Thyroid gland (tissue), 4 donors: ENCODE measurements around the gene ADAMTS9. TPM values are rescaled to one million over a fixed set of nuclear protein-coding genes. Genes with fewer than 3 reads are reported as not detected.

Experiments used
- DNase-seq, 2 donors: peaks; one replicate each; pipeline ENCODE4 v3.0.0-alpha.2; 2019
- H3K27ac ChIP-seq, 3 donors: fragments of 200-600 bp; sonication (generic); 1 replicate in 2 of 3; 2 replicates in 1 of 3; pipeline ENCODE4 v1.5.1; 2016 to 2019; ENCODE audit warnings: mild to moderate bottlenecking in 1 of 3, moderate library complexity in 1 of 3
- H3K27me3 ChIP-seq: fragments of 200-600 bp; sonication (generic); one replicate; pipeline ENCODE4 v1.5.1; 2019
- H3K36me3 ChIP-seq, 2 donors: fragments of 200-600 bp; sonication (generic); one replicate each; pipeline ENCODE4 v1.5.1; 2016 to 2019
- H3K4me1 ChIP-seq, 2 donors: fragments of 200-600 bp; sonication (generic); one replicate each; pipeline ENCODE4 v1.5.1; 2017 to 2019
- H3K4me3 ChIP-seq, 3 donors: fragments of 200-600 bp; sonication (generic); replicated peaks in 1 of 3; 1 replicate in 2 of 3; 2 replicates in 1 of 3; pipeline ENCODE4 v1.5.1; 2016; ENCODE audit warnings: mild to moderate bottlenecking in 1 of 3
- H3K9me3 ChIP-seq: fragments of 200-600 bp; sonication (generic); one replicate; pipeline ENCODE4 v1.5.1; 2017
- POLR2A ChIP-seq, 2 donors: fragments of 450-650 bp; IDR thresholded peaks; one replicate each; pipeline ENCODE4 v1.6.1; 2017; ENCODE audit warnings: antibody characterized with exemption in 2 of 2, mild to moderate bottlenecking in 2 of 2, moderate library complexity in 1 of 2
- WGBS, 2 donors: methylation state at CpG; one replicate each; pipeline ENCODE4 v1.1.5; 2017; 5-methylcytosine and 5-hydroxymethylcytosine counted together
- intact Hi-C: fragments of 100-400 bp; cut with DNase I; formaldehyde crosslinking; loops from one replicate; pipeline ENCODE4 v1.15.1; 2023
- total RNA-seq, 4 donors: library from RNA; depleted of rRNA; stranded (reverse); fragments of >200 nt; gene quantifications; one replicate each; pipeline ENCODE4 v1.2.3, GENCODE V29; 2016
- TF ChIP-seq, protein P1 (sequence below), 6 experiments: fragments of 200-600 bp in 3 of 6; fragments of 450-650 bp in 3 of 6; sonication (generic) in 3 of 6; IDR thresholded peaks; one replicate each; pipeline ENCODE4 v1.5.1; 2016 to 2019; ENCODE audit warnings: antibody characterized with exemption in 6 of 6, mild to moderate bottlenecking in 2 of 6, inconsistent platforms in 1 of 6, moderate library complexity in 1 of 6

The ADAMTS9 gene
- total RNA-seq, 4 donors from 2014 or later, result 20.2 to 142 (median 74.9) TPM

DNA sequence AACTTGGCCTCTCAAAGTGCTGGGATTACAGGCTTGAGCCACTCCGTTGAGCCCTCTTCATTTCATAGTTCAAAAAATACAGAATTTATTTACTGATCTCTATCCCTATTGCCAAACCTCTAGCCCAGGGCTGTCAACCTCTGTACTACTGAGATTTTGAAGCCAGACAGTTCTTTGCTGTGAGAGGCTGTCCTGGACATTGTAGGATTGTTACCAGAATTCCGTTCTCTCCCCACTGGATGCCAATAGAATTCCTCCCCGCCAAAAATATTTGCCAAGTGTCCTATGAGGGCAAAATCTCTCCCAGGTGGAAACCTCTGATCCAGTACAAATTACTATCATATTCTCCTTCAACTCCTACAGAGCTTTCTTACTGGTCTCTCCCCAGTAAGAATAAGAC is 29.6 kb upstream of the ADAMTS9 start:
- WGBS, 2 donors, result 91 to 96% methylated on average over 3 of the region's 3 CpGs
- no peaks in the 10 kb centered on the region for H3K27me3 ChIP-seq
- no peak for TF ChIP-seq POLR2A (IDR thresholded peaks at IDR 0.05)
- TF ChIP-seq, protein P1, sequence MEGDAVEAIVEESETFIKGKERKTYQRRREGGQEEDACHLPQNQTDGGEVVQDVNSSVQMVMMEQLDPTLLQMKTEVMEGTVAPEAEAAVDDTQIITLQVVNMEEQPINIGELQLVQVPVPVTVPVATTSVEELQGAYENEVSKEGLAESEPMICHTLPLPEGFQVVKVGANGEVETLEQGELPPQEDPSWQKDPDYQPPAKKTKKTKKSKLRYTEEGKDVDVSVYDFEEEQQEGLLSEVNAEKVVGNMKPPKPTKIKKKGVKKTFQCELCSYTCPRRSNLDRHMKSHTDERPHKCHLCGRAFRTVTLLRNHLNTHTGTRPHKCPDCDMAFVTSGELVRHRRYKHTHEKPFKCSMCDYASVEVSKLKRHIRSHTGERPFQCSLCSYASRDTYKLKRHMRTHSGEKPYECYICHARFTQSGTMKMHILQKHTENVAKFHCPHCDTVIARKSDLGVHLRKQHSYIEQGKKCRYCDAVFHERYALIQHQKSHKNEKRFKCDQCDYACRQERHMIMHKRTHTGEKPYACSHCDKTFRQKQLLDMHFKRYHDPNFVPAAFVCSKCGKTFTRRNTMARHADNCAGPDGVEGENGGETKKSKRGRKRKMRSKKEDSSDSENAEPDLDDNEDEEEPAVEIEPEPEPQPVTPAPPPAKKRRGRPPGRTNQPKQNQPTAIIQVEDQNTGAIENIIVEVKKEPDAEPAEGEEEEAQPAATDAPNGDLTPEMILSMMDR (IDR thresholded peaks at IDR 0.05), result no peak
- DNase-seq, result no peak
- no peak overlapping the region for H3K27ac ChIP-seq
- H3K9me3 ChIP-seq, result no peaks in the 10 kb centered on the region
- intact Hi-C loops, result no loop called here
- H3K4me1 ChIP-seq, result peaks cover 0 to 12% of the 10 kb centered on the region in 2 donors
- no peaks in the 10 kb centered on the region for H3K36me3 ChIP-seq
- no peak overlapping the region for H3K4me3 ChIP-seq

DNA sequence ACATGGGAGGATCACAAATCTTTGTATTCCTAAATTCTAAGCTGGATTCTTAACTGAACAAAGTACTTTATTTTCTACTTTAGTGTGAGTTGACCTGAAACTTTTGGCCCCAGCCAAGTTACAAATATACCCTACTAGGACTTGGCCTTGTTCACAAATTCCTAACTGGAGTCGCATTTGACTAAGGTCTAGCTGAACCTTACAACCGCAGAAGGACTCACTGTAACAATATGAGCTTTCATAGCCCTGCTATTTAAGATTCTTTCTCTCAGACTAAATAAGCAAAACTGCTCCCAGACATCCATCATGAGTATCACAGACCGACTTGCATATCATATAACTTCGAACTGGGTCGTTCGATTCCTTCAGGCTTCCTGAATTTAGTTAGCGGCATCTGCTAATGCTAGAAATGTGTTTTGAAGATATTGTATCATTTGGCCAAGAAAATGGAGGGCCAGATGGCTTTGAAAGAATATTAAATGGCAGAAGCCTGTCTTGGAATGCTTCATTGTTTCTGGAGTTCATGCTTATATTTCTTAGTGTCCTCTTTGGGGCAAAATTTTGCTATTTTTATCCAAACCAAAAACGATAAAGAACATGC is 28.4 kb upstream of the ADAMTS9 start:
- Histone ChIP-seq H3K4me1 (peaks cover 0 to 12% of the 10 kb centered on the region in 2 donors), H3K27me3 (no peaks in the 10 kb centered on the region), H3K27ac (no peak overlapping the region), H3K36me3 (no peaks in the 10 kb centered on the region), H3K9me3 (no peaks in the 10 kb centered on the region), H3K4me3 (no peak overlapping the region)
- no peak for DNase-seq
- WGBS, 2 donors, result 68 to 77% methylated on average over 8 of the region's 8 CpGs
- no peak for TF ChIP-seq POLR2A (IDR thresholded peaks at IDR 0.05)
- TF ChIP-seq, protein P1 (IDR thresholded peaks at IDR 0.05), result no peak
- intact Hi-C loops, result no loop called here

DNA sequence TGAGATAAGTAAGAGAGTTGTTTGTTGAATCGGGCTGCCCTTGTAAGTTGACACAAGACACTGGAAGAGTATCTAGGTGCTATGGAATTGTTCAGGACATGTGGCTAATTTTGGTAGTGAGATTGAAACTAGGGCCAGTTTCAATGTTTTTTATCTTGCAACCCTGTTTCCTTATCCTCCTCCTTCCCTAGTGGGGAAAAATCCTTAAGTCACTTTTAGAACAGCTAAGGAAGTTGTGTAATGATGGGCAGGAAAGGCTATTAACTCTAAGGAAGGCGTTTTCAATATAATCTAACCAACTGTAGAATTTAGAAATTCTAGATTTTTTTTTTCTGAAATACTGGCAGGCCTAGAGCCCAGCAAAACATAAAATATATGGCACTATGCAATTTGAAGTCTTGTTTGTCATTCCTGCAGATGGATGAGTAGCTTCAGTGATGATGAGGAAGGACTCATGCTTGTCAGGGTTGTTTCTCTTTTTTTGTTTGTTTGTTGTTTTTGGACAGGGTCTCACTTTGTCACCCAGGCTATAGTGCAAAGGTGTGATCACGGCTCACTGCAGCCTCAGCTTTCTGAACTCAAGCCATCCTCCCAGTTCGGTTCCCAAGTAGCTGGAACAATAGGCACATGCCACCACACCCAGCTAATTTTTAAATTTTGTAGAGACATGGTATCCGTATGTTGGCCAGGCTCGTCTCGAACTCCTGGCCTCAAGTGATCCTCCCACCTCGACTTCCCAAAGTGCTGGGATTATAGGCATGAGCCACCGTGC is 27.6 kb upstream of the ADAMTS9 start:
- 82 to 88% methylated on average over 9 of the region's 9 CpGs for WGBS, 2 donors
- no peaks in the 10 kb centered on the region for H3K27me3 ChIP-seq
- H3K4me1 ChIP-seq, result peaks cover 0 to 13% of the 10 kb centered on the region in 2 donors
- intact Hi-C loops, result no loop called here
- no peak for TF ChIP-seq POLR2A (IDR thresholded peaks at IDR 0.05)
- TF ChIP-seq, protein P1 (IDR thresholded peaks at IDR 0.05), result no peak
- DNase-seq, result no peak
- H3K9me3 ChIP-seq, result no peaks in the 10 kb centered on the region
- H3K4me3 ChIP-seq, result no peak overlapping the region
- no peaks in the 10 kb centered on the region for H3K36me3 ChIP-seq
- H3K27ac ChIP-seq, result no peak overlapping the region

DNA sequence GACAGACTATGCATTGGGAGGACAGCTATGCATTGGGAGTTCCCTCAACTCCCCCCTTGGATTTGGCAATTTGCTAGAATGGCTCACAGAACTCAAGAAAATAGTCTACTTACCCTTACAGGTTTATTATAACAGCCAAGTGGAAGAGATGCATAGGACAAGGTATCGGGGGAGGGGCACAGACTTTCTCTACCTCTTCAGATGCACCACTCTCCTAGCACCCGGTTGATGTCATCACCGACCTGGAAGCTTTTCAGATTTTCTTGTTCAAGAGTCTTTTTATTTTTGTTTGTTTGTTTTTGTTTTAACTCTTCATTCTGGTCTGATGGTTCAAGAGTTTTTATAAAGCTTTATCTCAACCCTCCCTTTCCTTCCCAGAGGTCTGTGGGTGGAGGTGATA is 20.7 kb upstream of the ADAMTS9 start:
- H3K9me3 ChIP-seq, result no peaks in the 10 kb centered on the region
- no peaks in the 10 kb centered on the region for H3K36me3 ChIP-seq
- no peaks in the 10 kb centered on the region for H3K27me3 ChIP-seq
- no peak overlapping the region for H3K4me3 ChIP-seq
- H3K27ac ChIP-seq, result peak overlapping the region in 1 of 3 donors; percentile 17
- H3K4me1 ChIP-seq, result peaks cover 4 to 23% of the 10 kb centered on the region in 2 donors
- intact Hi-C loops, result no loop called here
- TF ChIP-seq POLR2A (IDR thresholded peaks at IDR 0.05), result no peak
- TF ChIP-seq, protein P1 (IDR thresholded peaks at IDR 0.05), result no peak
- WGBS, 2 donors, result 32 to 43% methylated on average over 3 of the region's 3 CpGs
- peak; percentile 58 to 59 for DNase-seq

DNA sequence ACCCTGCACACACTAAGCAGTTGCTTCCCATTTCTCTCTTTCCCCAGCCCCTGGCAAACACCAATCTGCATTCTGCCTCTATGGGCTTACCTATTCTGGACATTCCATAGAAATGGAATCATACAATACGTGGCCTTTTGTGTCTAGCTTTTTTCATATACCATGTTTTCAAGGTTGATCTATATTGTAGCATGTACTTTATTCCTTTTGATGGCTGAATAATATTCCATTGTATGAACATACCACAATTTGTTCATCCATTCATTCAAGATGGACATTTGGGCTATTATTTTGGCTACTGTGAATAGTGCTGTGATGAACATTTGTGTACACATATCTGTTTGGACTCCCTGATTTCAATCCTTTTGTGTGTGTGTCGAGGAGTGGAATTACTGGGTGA is 18.1 kb upstream of the ADAMTS9 start:
- intact Hi-C loops, result no loop called here
- WGBS, 2 donors, result 95 to 96% methylated on average over 2 of the region's 2 CpGs
- no peak for TF ChIP-seq POLR2A (IDR thresholded peaks at IDR 0.05)
- TF ChIP-seq, protein P1 (IDR thresholded peaks at IDR 0.05), result no peak
- Histone ChIP-seq H3K36me3 (no peaks in the 10 kb centered on the region), H3K9me3 (no peaks in the 10 kb centered on the region), H3K27ac (no peak overlapping the region), H3K27me3 (no peaks in the 10 kb centered on the region), H3K4me1 (peaks cover 4 to 23% of the 10 kb centered on the region in 2 donors), H3K4me3 (no peak overlapping the region)
- no peak for DNase-seq
